CD14-positive monocyte (primary cell): ENCODE results near the gene UTP25. TPM values are rescaled to one million over a fixed set of nuclear protein-coding genes. Genes with fewer than 3 reads are reported as not detected.

ENCODE experiments used
- DNase-seq, 3 donors: peaks; one replicate each; pipeline ENCODE4 v3.0.0-alpha.2; 2011 to 2022
- H2AFZ ChIP-seq: 2 replicates; pipeline ENCODE4 v1.6.0; 2012; ENCODE audit warnings: mild to moderate bottlenecking, low read depth, low read length, inconsistent platforms; ENCODE audit not compliant: insufficient read depth, poor library complexity, severe bottlenecking
- H3K27ac ChIP-seq, 2 donors: 1 replicate in 1 of 2; 2 replicates in 1 of 2; pipeline ENCODE4 v1.5.1; 2012 to 2013; ENCODE audit warnings: low read length in 2 of 2, control low read depth in 1 of 2, inconsistent platforms in 1 of 2, low read depth in 1 of 2, mild to moderate bottlenecking in 1 of 2
- H3K27me3 ChIP-seq, 2 donors: one replicate each; pipeline versions ENCODE4 v1.6.0 to v1.6.1; 2011 to 2013; ENCODE audit warnings: low read length in 2 of 2; ENCODE audit not compliant: control insufficient read depth in 2 of 2, insufficient read depth in 2 of 2
- H3K36me3 ChIP-seq, 2 donors: replicated peaks in 1 of 2; 1 replicate in 1 of 2; 2 replicates in 1 of 2; pipeline versions ENCODE4 v1.5.1 to v1.6.1; 2012 to 2013; ENCODE audit warnings: low read length in 2 of 2, control low read depth in 1 of 2, inconsistent platforms in 1 of 2, mild to moderate bottlenecking in 1 of 2; ENCODE audit not compliant: insufficient read depth in 2 of 2, control insufficient read depth in 1 of 2
- H3K4me1 ChIP-seq, 2 donors: 1 replicate in 1 of 2; 2 replicates in 1 of 2; pipeline versions ENCODE4 v1.5.1 to v1.6.1; 2012 to 2013; ENCODE audit warnings: low read length in 2 of 2, control low read depth in 1 of 2, inconsistent platforms in 1 of 2, mild to moderate bottlenecking in 1 of 2, moderate library complexity in 1 of 2; ENCODE audit not compliant: insufficient read depth in 2 of 2, control insufficient read depth in 1 of 2
- H3K4me2 ChIP-seq: replicated peaks from 2 replicates; pipeline ENCODE3; 2012; ENCODE audit warnings: low read length, moderate library complexity, mild to moderate bottlenecking; ENCODE audit not compliant: poor library complexity, severe bottlenecking; ENCODE audit errors: extremely low read depth
- H3K4me3 ChIP-seq, 3 experiments: fragments of 200-600 bp in 1 of 3; sonication (generic) in 1 of 3; replicated peaks in 1 of 3; 1 replicate in 2 of 3; 2 replicates in 1 of 3; pipeline ENCODE4 v1.5.1; 2011 to 2013; ENCODE audit warnings: low read length in 3 of 3, mild to moderate bottlenecking in 3 of 3, control low read depth in 2 of 3, low read depth in 2 of 3, inconsistent platforms in 1 of 3, moderate library complexity in 1 of 3
- H3K79me2 ChIP-seq: 2 replicates; pipeline ENCODE4 v1.6.0; 2012; ENCODE audit warnings: mild to moderate bottlenecking, control low read depth, inconsistent platforms, low read length, moderate library complexity; ENCODE audit not compliant: insufficient read depth
- H3K9ac ChIP-seq: 2 replicates; pipeline ENCODE4 v1.6.0; 2017; ENCODE audit warnings: low read length, mild to moderate bottlenecking; ENCODE audit not compliant: insufficient read depth, poor library complexity, severe bottlenecking
- H3K9me3 ChIP-seq, 2 donors: replicated peaks in 1 of 2; 1 replicate in 1 of 2; 2 replicates in 1 of 2; pipeline versions ENCODE4 v1.5.1 to v1.6.1; 2012 to 2013; ENCODE audit warnings: low read length in 2 of 2, control low read depth in 1 of 2; ENCODE audit not compliant: control insufficient read depth in 1 of 2, insufficient read depth in 1 of 2
- H4K20me1 ChIP-seq: 2 replicates; pipeline ENCODE4 v1.6.0; 2012; ENCODE audit warnings: mild to moderate bottlenecking, low read length, control low read depth, moderate library complexity; ENCODE audit not compliant: insufficient read depth
- H3K27ac Mint-ChIP-seq, 7 donors: one replicate each; pipeline ENCODE4 v1.8.0; 2020; ENCODE audit warnings: mild to moderate bottlenecking in 7 of 7, mixed read lengths in 7 of 7, moderate library complexity in 6 of 7, inconsistent platforms in 2 of 7
- H3K27me3 Mint-ChIP-seq, 3 donors: one replicate each; pipeline ENCODE4 v1.8.0; 2021 to 2022; ENCODE audit warnings: low read depth in 3 of 3, mild to moderate bottlenecking in 3 of 3, mixed read lengths in 3 of 3, moderate library complexity in 3 of 3, inconsistent platforms in 1 of 3
- H3K36me3 Mint-ChIP-seq, 2 donors: one replicate each; pipeline ENCODE4 v1.8.0; 2020; ENCODE audit warnings: mixed read lengths in 2 of 2, inconsistent platforms in 1 of 2, mild to moderate bottlenecking in 1 of 2
- H3K4me1 Mint-ChIP-seq: one replicate; pipeline ENCODE4 v1.8.0; 2020; ENCODE audit warnings: mild to moderate bottlenecking, mixed read lengths
- H3K4me3 Mint-ChIP-seq, 2 donors: one replicate each; pipeline ENCODE4 v1.8.0; 2020; ENCODE audit warnings: mild to moderate bottlenecking in 2 of 2, mixed read lengths in 2 of 2, moderate library complexity in 1 of 2
- H3K9me3 Mint-ChIP-seq, 7 donors: one replicate each; pipeline ENCODE4 v1.8.0; 2020 to 2022; ENCODE audit warnings: mixed read lengths in 7 of 7, mild to moderate bottlenecking in 6 of 7, moderate library complexity in 6 of 7, inconsistent platforms in 2 of 7
- WGBS: methylation state at CpG from one replicate; pipeline ENCODE4 v1.1.5; 2013; ENCODE audit warnings: missing lambda C conversion rate; ENCODE audit not compliant: insufficient coverage; 5-methylcytosine and 5-hydroxymethylcytosine counted together
- intact Hi-C, 2 donors: fragments of 100-400 bp; cut with micrococcal nuclease; formaldehyde crosslinking; loops; one replicate each; pipeline versions ENCODE4 v1.15.0 to v1.15.1; 2023
- polyA plus RNA-seq, 3 donors: library from polyadenylated mRNA; depleted of rRNA in 1 of 3; unstranded in 2 of 3; stranded (reverse) in 1 of 3; fragments of 300-500 nt in 2 of 3; fragments of >200 nt in 1 of 3; fragmentation: Illumina TruSeq in 2 of 3; gene quantifications; 1 replicate in 2 of 3; 2 replicates in 1 of 3; pipeline ENCODE4 v1.2.3, GENCODE V29; 2012 to 2021
- TF ChIP-seq, protein P1 (sequence below): fragments of 200-600 bp; IDR thresholded peaks from one replicate; pipeline ENCODE4 v1.8.0; 2022; ENCODE audit warnings: antibody characterized with exemption, mild to moderate bottlenecking

The UTP25 gene
- polyA plus RNA-seq, 3 donors = 0.98 to 1.4 (median 1.1) TPM

DNA sequence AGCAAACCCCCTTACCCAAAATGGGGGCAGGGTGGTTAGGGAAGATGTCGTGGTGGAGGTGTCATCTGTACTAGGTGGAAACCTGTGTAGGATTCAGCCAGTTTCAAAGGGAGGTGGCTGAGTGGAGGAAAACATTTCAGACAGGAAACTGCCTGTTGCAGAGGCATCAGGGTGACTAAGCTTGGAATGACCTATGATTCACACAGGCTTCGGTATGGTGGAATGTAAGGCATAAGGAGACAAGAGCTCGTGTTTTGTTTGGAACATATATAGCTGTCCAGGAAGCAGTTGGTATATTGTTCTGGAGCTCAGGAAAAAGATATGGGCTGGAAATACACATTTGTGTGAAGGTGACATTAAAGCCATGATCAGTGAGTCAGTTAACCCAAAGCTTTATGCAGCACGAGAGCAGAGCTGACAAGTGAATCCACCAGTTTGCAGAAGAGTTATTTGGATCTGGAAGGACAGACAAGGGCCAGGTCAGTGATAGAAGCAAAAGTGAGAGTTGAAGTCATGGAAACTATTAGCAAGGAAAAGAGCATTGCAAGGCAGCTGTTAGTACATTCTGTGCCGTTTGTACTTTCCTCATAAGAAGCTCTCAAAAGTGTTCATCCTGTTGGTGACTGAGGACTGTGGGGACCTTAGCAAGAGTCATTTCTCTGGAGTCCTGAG lies 12.2 kb downstream of the UTP25 start:
- Mint-ChIP-seq H3K27ac (peak overlapping the region in 1 of 7 donors; percentile 27), H3K4me1 (peaks cover 2% of the 10 kb centered on the region), H3K4me3 (no peak overlapping the region), H3K9me3 (no peaks in the 10 kb centered on the region), H3K27me3 (no peaks in the 10 kb centered on the region), H3K36me3 (peaks cover 94 to 98% of the 10 kb centered on the region in 2 donors)
- H3K9ac ChIP-seq = no peak overlapping the region
- no peaks in the 10 kb centered on the region for H3K9me3 ChIP-seq
- WGBS = 83% methylated on average over 5 of the region's 5 CpGs
- no peaks in the 10 kb centered on the region for H3K27me3 ChIP-seq
- no peak overlapping the region for H2AFZ ChIP-seq
- no peak overlapping the region for H3K27ac ChIP-seq
- no peaks in the 10 kb centered on the region for H3K79me2 ChIP-seq
- no peak for DNase-seq
- no peaks in the 10 kb centered on the region for H4K20me1 ChIP-seq
- TF ChIP-seq, protein P1, sequence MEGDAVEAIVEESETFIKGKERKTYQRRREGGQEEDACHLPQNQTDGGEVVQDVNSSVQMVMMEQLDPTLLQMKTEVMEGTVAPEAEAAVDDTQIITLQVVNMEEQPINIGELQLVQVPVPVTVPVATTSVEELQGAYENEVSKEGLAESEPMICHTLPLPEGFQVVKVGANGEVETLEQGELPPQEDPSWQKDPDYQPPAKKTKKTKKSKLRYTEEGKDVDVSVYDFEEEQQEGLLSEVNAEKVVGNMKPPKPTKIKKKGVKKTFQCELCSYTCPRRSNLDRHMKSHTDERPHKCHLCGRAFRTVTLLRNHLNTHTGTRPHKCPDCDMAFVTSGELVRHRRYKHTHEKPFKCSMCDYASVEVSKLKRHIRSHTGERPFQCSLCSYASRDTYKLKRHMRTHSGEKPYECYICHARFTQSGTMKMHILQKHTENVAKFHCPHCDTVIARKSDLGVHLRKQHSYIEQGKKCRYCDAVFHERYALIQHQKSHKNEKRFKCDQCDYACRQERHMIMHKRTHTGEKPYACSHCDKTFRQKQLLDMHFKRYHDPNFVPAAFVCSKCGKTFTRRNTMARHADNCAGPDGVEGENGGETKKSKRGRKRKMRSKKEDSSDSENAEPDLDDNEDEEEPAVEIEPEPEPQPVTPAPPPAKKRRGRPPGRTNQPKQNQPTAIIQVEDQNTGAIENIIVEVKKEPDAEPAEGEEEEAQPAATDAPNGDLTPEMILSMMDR = no peak
- no peaks in the 10 kb centered on the region for H3K4me1 ChIP-seq
- no peak overlapping the region for H3K4me3 ChIP-seq
- intact Hi-C loops = no loop called here
- H3K36me3 ChIP-seq = peaks cover 96 to 99% of the 10 kb centered on the region in 2 donors
- no peak overlapping the region for H3K4me2 ChIP-seq

DNA sequence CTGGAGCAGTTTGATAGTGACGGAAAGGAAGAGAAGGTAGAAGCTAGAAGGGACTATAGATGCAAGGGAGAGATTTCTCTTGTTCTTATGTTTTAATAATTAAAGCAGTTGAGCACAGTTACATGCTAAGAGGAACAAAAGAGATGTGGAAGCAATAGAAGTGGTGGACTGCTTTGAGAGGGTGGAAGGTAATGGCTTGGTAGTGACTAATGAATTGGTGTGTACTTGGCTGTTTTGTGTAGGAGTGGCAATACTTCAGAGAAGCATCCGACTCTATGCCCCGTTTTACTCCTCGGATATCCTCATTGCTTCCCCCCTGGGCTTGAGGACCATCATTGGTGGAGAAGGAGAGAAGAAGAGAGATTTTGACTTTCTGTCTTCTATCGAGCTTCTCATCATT lies 12.8 kb downstream of the UTP25 start:
- no peaks in the 10 kb centered on the region for H3K79me2 ChIP-seq
- H3K27me3 ChIP-seq = no peaks in the 10 kb centered on the region
- Mint-ChIP-seq H3K27me3 (no peaks in the 10 kb centered on the region), H3K27ac (peak overlapping the region in 2 of 7 donors; percentile 26 to 27), H3K36me3 (peaks cover 92 to 97% of the 10 kb centered on the region in 2 donors), H3K9me3 (no peaks in the 10 kb centered on the region), H3K4me3 (no peak overlapping the region), H3K4me1 (peaks cover 2% of the 10 kb centered on the region)
- TF ChIP-seq, protein P1 = no peak
- no peak overlapping the region for H3K4me2 ChIP-seq
- peaks cover 94 to 99% of the 10 kb centered on the region in 2 donors for H3K36me3 ChIP-seq
- H3K4me1 ChIP-seq = no peaks in the 10 kb centered on the region
- DNase-seq = no peak
- no peak overlapping the region for H3K9ac ChIP-seq
- no peaks in the 10 kb centered on the region for H3K9me3 ChIP-seq
- H2AFZ ChIP-seq = no peak overlapping the region
- 100% methylated on average over 2 of the region's 5 CpGs for WGBS
- no peak overlapping the region for H3K27ac ChIP-seq
- no peak overlapping the region for H3K4me3 ChIP-seq
- H4K20me1 ChIP-seq = no peaks in the 10 kb centered on the region
- intact Hi-C loops = no loop called here
